GM21360 (cell line): ENCODE results near the gene C6orf62.
"Not testable (repeated sequence)": the region's sequence is repeated elsewhere in the genome, so short reads cannot be mapped to it uniquely, and the experiment has no call there.

Experiments
- ATAC-seq: cut with Tn5 transposase; IDR thresholded peaks from one replicate; pipeline ENCODE4 v1.9.1; 2021; ENCODE audit warnings: mild to moderate bottlenecking, moderate library complexity; ENCODE audit not compliant: unreplicated experiment

The C6orf62 gene

GRCh38 chr6:24702720-24703282 is 16.2 kb downstream of the C6orf62 start:
- ATAC-seq: no peak

GRCh38 chr6:24699521-24700359 is 19.2 kb downstream of the C6orf62 start:
- ATAC-seq: no peak

GRCh38 chr6:24696097-24696496 is 22.9 kb downstream of the C6orf62 start:
- no peak for ATAC-seq

- ATAC-seq: not testable (repeated sequence)
Observed at GRCh38 chr6:24695635-24696034, 23.3 kb downstream of the C6orf62 start.

GRCh38 chr6:24694198-24694597 is 24.8 kb downstream of the C6orf62 start:
- no peak for ATAC-seq

GRCh38 chr6:24692848-24693592 is 25.9 kb downstream of the C6orf62 start:
- ATAC-seq: no peak

- ATAC-seq: no peak
Observed at GRCh38 chr6:24692415-24692814, 26.5 kb downstream of the C6orf62 start.

- no peak for ATAC-seq
Observed at GRCh38 chr6:24692003-24692402, 27.0 kb downstream of the C6orf62 start.

- ATAC-seq: no peak
Observed at GRCh38 chr6:24691550-24691949, 27.4 kb downstream of the C6orf62 start.

GRCh38 chr6:24690593-24690992 is 28.4 kb downstream of the C6orf62 start:
- ATAC-seq: no peak

GRCh38 chr6:24689964-24690363 is 29.0 kb downstream of the C6orf62 start:
- ATAC-seq: no peak

GRCh38 chr6:24686946-24687345 is 32.0 kb downstream of the C6orf62 start:
- no peak for ATAC-seq

- ATAC-seq: no peak
Observed at GRCh38 chr6:24686408-24686807, 32.5 kb downstream of the C6orf62 start.

GRCh38 chr6:24683297-24684296 is 35.4 kb downstream of the C6orf62 start:
- ATAC-seq: no peak

- ATAC-seq: no peak
Observed at GRCh38 chr6:24680582-24680981, 38.4 kb downstream of the C6orf62 start.

- ATAC-seq: not testable (repeated sequence)
Observed at GRCh38 chr6:24678792-24679352, 40.1 kb downstream of the C6orf62 start.

GRCh38 chr6:24673625-24674024 is 45.3 kb downstream of the C6orf62 start:
- ATAC-seq: no peak

- ATAC-seq: no peak
Observed at GRCh38 chr6:24672620-24673182, 46.3 kb downstream of the C6orf62 start.

- ATAC-seq: not testable (repeated sequence)
Observed at GRCh38 chr6:24671077-24671476, 47.9 kb downstream of the C6orf62 start.

- ATAC-seq: not testable (repeated sequence)
Observed at GRCh38 chr6:24670492-24670891, 48.5 kb downstream of the C6orf62 start.
